ENCODE measurements around the gene DHRSX.
"Not testable (repeated sequence)": the region's sequence is repeated elsewhere in the genome, so short reads cannot be mapped to it uniquely, and the experiment has no call there.

DHRSX gene

DNA sequence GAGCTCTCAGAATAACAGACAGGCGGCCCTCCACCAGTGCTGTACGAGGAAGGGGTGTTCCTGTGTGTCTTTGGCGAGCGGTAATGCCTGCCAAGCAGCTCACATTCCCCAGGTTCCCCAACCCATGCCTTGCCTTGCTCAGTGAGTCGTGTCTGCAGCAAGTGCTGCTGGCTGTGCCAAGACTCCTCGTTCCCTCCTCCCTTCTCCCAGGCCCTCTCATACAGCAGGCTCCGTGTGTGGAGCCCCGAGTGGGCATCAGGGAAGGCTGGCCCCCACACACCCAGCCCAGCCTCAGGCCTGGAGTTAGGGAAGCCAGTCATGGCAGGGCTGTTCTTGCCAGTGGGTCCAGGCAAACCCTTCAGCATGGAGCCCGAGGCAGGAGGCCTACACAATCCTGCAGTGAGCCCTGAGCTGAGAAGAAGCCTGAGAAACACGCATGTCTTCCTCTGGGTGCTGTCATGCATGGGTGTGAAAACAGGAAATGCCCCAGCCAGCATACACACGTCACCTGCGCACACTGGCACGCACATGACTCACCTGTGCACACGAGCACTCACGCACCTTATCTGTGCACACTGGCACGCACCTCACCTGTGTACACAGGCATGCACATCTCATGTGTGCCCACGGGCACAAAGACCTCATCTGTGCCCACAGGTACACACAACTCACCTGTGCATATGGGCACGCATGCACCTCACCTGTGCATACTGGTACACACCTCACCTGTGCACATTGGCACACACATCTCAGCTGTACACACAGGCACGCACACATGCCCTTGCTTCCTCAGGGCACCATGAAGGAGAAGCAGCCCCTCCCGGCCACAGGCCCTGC lies 238.7 kb downstream of the DHRSX start:
- TF ChIP-seq, protein P1, sequence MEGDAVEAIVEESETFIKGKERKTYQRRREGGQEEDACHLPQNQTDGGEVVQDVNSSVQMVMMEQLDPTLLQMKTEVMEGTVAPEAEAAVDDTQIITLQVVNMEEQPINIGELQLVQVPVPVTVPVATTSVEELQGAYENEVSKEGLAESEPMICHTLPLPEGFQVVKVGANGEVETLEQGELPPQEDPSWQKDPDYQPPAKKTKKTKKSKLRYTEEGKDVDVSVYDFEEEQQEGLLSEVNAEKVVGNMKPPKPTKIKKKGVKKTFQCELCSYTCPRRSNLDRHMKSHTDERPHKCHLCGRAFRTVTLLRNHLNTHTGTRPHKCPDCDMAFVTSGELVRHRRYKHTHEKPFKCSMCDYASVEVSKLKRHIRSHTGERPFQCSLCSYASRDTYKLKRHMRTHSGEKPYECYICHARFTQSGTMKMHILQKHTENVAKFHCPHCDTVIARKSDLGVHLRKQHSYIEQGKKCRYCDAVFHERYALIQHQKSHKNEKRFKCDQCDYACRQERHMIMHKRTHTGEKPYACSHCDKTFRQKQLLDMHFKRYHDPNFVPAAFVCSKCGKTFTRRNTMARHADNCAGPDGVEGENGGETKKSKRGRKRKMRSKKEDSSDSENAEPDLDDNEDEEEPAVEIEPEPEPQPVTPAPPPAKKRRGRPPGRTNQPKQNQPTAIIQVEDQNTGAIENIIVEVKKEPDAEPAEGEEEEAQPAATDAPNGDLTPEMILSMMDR (IDR thresholded peaks at IDR 0.05; ENCODE audit: borderline replicate concordance, insufficient read depth, low read depth, low read length) = no peak
- no peak overlapping the region for H3K4me3 ChIP-seq (ENCODE audit: low read depth, low read length)

DNA sequence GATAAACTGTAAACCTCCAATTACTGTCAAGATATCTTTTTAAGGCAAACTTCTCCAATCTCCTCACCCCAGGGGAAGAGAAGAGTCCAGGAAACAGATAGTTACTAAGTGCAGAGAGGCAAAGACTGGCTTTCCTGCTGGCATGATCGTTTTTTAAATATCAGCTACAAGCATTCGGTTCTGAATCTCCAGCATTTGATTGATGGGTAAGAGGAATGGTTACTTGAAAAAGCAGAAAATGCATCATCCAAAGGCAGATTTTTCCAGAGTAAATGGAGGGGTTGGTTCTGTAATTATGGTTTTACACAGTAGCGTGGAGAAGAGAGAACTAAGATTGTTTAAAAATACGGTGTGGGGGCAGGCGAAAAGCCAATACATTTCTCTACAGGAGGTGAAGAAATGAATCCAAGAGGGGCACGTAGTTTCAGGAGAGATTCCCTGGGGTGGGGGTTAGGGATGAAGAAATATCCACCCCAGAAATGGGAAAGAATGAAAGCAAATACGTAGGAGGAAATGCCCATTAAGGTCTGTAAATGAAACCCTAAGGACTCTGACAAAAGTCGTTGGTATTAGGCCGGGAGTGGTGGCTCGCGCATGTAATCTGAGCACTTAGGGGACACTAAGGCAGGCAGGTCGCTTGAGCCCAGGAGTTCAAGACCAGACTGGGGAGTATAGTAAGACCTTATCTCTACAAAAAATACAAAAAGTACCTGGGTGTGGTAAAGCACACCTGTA lies 248.3 kb downstream of the DHRSX start:
- no peak overlapping the region for H3K4me3 ChIP-seq (ENCODE audit: low read depth, low read length)

DNA sequence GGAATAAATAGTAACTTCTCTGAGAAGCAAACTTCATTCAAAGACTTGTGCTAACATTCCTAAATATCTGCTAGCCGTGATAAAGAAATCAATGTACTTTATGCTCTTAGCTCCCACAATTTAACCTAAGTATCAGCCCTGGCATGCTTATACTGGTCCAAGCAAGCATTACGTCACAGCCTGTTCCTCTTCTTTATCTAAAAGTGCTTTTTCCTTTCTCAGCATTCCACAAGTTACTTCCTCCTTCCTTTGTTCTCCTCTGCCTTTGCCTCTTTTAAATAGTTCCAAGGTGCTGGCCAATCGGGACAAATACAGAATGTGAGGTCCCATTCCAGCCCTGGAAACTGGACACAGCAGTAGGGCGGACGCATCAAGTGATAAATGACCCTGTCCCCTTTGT lies 249.6 kb downstream of the DHRSX start:
- TF ChIP-seq, protein P1 (IDR thresholded peaks at IDR 0.05; ENCODE audit: borderline replicate concordance, insufficient read depth, low read depth, low read length) = no peak
- H3K4me3 ChIP-seq (ENCODE audit: low read depth, low read length) = no peak overlapping the region

More for the DNA sequence above, 248.3 kb downstream of the DHRSX start:
- TF ChIP-seq, protein P1 (IDR thresholded peaks at IDR 0.05; ENCODE audit: borderline replicate concordance, insufficient read depth, low read depth, low read length) = no peak

DNA sequence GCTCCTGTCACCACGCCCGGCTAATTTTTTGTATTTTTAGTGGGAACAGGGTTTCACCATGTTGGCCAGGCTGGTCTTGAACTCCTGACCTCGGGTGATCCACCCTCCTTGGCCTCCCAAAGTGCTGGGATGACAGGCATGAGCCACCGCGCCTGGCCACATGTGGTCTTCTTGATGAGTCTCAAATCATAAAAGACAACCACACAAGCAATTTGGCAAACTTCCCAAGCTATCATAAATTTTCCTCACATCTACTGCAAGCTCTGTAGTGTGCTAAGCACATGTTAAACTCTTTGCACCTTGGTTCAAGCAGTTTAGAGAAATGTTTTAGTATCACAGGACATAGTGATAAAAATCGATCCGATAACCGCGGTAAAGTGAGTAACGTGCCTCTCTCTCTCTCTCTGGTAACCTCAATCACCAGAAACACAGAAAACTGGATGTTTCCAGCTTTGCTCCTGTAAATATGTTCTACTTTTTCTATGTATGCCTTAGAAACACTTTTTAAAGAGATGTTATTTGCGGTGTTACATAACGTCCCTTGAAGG lies 256.8 kb downstream of the DHRSX start:
- TF ChIP-seq, protein P1 (IDR thresholded peaks at IDR 0.05; ENCODE audit: borderline replicate concordance, insufficient read depth, low read depth, low read length) = no peak
- no peak overlapping the region for H3K4me3 ChIP-seq (ENCODE audit: low read depth, low read length)

DNA sequence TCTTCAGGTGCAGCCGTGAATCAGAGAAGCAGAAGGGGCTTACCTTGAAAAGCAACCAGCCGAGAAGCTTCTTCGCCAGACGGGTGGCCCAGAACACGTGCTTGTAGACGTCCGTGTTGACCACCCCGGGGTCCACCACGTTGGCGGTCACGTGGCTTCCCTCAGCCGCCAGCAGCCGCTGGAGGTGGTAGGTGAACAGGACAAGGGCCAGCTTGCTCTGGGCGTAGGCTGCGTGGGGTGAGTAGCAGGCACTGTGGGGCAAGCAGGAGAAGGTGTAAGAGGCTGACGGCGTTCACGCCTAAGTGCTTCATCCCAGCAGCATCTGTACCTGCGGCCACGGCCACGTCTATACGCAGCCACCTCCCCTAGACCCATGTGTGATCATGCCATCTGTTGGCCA lies 257.8 kb downstream of the DHRSX start:
- TF ChIP-seq, protein P1 (IDR thresholded peaks at IDR 0.05; ENCODE audit: borderline replicate concordance, insufficient read depth, low read depth, low read length) = no peak
- no peak overlapping the region for H3K4me3 ChIP-seq (ENCODE audit: low read depth, low read length)

DNA sequence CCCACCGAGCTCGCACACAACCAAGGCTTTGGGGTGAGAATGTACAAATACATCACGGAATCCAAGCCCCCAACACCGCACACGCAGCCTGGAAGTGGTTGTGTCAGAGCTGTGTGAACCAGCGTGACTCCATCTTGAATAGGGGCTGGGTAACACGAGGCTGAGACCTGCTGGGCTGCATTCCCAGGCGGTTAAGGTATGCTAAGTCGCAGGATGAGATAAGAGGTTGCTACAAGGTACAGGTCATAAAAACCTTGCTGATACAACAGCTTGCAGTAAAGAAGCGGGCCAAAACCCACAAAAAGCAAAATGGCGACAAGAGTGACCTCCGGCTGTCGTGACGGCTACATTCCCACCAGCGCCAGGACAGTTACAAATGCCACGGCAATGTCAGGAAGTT lies 258.4 kb downstream of the DHRSX start:
- no peak overlapping the region for H3K4me3 ChIP-seq (ENCODE audit: low read depth, low read length)
- TF ChIP-seq, protein P1 (IDR thresholded peaks at IDR 0.05; ENCODE audit: borderline replicate concordance, insufficient read depth, low read depth, low read length) = no peak

DNA sequence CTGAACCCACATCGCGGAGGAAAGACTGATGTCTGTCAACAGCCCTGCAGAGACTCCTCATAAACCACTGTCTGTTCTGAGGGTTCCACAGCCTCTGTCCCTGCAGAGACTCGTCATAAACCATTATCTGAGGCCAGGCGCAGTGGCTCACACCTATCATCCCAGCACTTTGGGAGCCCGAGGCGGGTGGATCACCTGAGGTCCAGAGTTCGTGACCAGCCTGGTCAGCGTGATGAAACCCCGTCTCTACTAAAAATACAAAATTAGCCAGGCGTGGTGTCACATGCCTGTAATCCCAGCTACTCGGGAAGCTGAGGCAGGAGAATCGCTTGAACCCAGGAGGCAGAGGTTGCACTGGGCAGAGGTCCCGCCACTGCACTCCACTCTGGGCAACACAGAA lies 259.3 kb downstream of the DHRSX start:
- not testable (repeated sequence) for H3K4me3 ChIP-seq (ENCODE audit: low read depth, low read length)

DNA sequence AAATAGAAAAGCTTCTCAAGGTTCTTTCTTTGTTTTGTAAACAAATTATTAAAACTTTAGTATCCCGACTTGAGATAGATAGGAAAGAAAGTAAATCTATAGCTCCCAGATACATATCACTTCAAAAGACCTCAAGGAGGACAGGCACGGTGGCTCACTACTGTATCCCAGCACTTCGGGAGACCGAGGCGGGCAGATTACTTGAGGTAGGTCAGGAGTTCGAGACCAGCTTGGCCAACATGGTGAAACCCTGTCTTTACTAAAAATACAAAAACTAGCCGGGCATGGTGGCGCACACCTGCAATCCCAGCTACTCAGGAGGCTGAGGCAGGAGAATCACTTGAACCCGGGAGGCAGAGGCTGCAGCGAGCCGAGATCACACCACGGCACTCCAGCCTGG lies 260.0 kb downstream of the DHRSX start:
- H3K4me3 ChIP-seq (ENCODE audit: low read depth, low read length) = not testable (repeated sequence)

Measured in GM12875 (cell line).